GM04504 (cell line): Measurements from ENCODE around the gene TMEM252.

Experiments used
- DNase-seq: peaks from one replicate; pipeline ENCODE4 v3.0.0-alpha.2; 2012; ENCODE audit warnings: low read depth

The TMEM252 gene

DNA sequence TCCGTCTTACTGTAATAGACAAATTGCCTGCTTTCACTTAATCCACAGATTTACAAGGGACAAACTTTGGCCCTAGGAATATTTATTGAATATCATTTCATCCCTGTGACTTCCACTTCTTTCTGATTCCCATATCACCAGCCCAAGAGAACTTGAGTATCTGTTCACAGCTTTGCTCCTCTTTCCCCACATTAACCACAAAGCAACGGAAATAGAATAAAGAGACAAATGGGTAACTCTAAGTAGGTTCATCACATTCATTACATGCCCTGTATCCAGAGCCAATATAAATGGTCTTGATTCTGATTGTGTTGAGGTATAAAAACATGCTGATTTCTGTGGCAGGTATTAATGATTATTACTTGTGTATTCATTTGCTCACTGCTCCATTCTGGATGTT is 41.9 kb downstream of the TMEM252 start:
- DNase-seq = no peak

DNA sequence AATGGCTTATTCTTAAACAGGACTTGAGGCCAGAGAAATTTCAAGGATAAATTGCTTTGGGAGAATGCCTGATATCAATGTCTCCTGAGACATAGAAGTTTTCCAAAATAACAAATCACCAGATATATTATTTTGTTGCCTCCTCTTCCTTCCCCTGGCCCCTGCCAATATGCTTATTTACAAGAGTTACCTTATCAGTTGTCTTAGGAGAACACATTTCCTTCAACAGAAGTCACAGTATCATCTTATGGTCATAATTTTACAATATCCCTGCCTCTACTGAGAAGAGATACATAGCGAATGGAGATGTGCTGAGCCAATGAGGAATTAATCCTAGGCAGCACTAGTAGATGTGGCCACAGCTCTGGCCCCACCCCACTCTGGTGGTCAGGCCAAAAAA is 43.1 kb downstream of the TMEM252 start:
- no peak for DNase-seq

DNA sequence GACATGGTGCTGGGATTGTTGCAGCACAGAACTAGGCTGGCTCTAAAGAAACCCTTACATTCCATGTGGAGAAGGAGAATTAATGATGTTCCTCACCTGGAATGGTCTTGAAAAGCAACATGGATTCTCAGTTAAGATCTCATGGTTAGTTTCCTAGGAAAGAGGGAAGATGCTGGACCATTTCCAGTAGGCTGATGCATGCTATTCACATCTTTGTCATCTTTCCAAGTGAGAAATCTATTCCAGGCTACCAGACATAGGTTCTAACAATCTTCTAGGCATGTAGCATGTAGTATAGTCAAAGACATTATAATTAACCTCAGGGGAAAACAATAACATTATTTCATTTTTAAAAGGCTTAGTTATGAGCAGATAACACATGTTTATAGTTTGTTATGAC is 44.3 kb downstream of the TMEM252 start:
- DNase-seq = no peak

DNA sequence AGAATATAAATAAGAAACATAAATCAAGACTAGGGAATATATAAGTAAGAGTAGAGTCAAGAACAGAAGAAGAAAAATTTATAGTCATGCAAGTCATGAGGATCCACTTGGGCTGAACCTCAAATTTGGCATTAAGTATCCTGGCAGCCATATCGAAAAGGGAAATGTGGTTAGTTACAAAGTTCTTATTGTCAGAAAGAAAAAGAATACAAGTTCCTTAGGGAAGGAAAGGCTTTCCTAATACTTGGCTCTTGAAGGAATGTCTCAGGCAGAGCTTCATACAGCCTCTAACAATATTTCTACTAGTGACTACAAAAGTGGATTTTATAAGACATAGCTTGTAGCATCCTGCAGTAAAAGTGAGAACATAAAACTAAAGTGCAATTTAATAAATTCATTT is 45.4 kb downstream of the TMEM252 start:
- no peak for DNase-seq

DNA sequence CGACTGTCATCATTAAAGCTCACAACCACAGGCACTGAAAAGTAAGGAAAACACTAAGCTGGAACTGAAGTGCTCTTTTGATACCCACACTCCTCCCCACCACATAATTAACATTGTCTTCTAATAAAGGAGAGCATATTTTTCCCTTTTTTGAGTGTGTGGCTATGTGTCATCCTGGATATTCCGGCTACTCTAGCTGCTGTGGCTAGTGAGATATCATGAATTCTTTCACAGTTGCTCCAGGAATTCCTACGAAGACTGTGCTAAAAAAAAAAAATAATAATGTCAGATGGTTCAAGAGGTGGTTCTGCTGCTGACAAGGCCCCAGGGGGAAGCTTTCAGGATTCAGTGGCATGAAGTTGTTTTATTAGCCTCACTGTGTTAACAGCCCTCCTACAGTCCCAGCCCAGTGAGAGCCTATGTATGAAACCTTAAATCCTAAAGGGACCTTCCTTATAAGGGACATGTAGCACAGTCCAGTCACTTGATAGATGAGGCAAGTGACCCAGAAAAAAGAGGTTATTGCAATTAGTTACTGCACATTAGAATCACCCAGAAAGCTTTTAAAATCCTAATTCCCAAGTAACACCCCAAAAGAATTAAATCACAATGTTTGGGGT is 46.6 kb downstream of the TMEM252 start:
- DNase-seq = no peak

DNA sequence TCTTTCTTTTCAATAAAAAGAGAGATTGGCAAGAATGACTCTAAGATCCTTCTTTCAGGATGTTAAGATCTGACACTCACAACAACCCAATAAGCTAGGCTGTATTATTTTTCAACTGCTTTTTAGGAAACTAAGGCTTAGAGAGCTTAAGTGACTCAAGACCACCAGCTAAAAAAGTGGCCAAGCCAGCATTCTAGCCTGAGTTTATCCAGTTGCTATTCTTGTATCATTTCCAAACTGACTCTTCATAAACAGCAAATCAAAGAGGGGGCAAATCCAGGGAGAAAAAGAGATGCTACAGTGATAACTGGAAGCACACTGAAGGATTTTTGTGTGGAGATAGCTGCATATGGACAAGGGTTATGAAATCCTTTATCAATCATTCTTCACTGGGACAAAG is 47.1 kb downstream of the TMEM252 start:
- no peak for DNase-seq

DNA sequence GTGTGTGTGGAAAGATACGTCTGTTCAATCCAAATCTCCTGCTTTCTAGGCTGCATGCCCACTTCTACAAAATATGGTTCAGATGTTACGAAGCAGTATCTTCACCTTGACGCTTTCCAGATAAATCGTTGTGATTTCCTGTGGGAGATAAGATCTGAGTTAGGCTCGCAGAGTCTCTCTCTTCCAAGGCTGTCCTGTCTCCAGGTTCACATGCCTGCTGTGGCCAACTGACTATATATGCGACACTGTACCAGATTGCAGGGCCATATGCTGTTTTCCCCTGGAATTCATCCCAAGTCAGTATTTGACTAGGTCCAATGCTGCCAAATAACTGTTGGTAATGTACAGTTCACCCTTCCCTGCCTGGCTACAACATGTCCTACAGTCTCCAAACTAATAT is 47.9 kb downstream of the TMEM252 start:
- DNase-seq = no peak

DNA sequence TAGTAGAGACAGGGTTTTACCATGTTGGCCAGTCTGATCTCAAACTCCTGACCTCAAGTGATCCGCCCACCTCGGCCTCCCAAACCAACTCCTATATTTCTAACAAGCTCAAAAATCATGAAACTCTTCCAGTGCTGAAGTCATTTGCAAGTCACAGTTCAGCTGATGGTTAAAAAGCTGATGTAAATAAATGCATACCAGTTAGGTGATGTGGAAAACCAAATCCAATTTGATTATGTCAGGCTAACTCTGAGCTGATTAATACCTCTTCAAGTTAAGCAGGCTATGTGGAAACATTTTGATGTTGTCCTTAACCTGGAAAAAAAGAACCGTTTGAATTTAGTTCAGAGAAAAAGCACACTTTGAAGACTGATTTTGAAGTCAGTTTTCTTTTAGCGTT is 51.0 kb downstream of the TMEM252 start:
- DNase-seq = no peak

DNA sequence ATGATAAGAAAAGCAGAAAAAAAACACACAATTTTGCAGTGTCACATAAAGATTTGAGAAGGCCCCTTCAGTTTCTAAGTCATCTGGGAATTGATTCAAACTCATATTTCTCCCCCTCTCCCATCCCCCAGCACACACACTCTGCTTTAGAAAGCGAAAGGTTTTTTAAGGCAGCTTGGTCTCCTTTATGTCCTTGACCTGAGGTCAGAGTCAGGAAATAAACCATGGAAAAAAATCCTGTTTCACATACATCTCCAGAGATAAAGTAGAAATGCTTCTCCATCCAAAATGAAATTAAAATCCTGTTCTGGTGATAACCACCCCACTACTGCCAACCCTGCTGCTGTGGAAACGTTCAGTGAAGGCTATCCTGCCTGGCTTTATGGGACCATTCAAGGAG is 52.6 kb downstream of the TMEM252 start:
- no peak for DNase-seq
